Mesenchymal stem cell (in vitro differentiated cells and primary cell): ENCODE results near the gene SLC30A3.

Source experiments
- DNase-seq: peaks from one replicate; pipeline ENCODE4 v3.0.0-alpha.2; 2013
- H2AFZ ChIP-seq: one replicate; pipeline ENCODE4 v1.6.1; 2013; ENCODE audit warnings: low read depth, mild to moderate bottlenecking, control low read depth, inconsistent platforms, low read length, moderate library complexity
- H2AK5ac ChIP-seq: 2 replicates; pipeline ENCODE4 v1.6.1; 2013; ENCODE audit warnings: low read length, moderate library complexity, mild to moderate bottlenecking, inconsistent platforms; ENCODE audit not compliant: severe bottlenecking
- H2BK120ac ChIP-seq: one replicate; pipeline ENCODE4 v1.6.1; 2013; ENCODE audit warnings: low read depth, mild to moderate bottlenecking, inconsistent platforms, low read length, moderate library complexity
- H2BK12ac ChIP-seq, 2 experiments: one replicate each; pipeline ENCODE4 v1.6.1; 2013; ENCODE audit warnings: inconsistent platforms in 2 of 2, low read length in 2 of 2, mild to moderate bottlenecking in 2 of 2, moderate library complexity in 2 of 2, control low read depth in 1 of 2
- H2BK15ac ChIP-seq: one replicate; pipeline ENCODE4 v1.6.1; 2013; ENCODE audit warnings: mild to moderate bottlenecking, low read depth, inconsistent platforms; ENCODE audit not compliant: poor library complexity, severe bottlenecking
- H2BK5ac ChIP-seq: 2 replicates; pipeline ENCODE4 v1.6.1; 2013; ENCODE audit warnings: low read depth, mild to moderate bottlenecking, low read length, control low read depth, inconsistent platforms; ENCODE audit not compliant: poor library complexity, severe bottlenecking
- H3K14ac ChIP-seq, 2 experiments: one replicate each; pipeline ENCODE4 v1.6.1; 2013; ENCODE audit warnings: inconsistent platforms in 2 of 2, low read length in 2 of 2, control low read depth in 1 of 2, mild to moderate bottlenecking in 1 of 2, moderate library complexity in 1 of 2
- H3K18ac ChIP-seq, 2 experiments: one replicate each; pipeline ENCODE4 v1.6.1; 2013; ENCODE audit warnings: inconsistent platforms in 2 of 2, low read length in 2 of 2, control low read depth in 1 of 2, low read depth in 1 of 2, mild to moderate bottlenecking in 1 of 2
- H3K23ac ChIP-seq, 2 experiments: one replicate each; pipeline ENCODE4 v1.6.1; 2013; ENCODE audit warnings: inconsistent platforms in 2 of 2, low read length in 2 of 2, mild to moderate bottlenecking in 2 of 2, moderate library complexity in 2 of 2, control low read depth in 1 of 2
- H3K27ac ChIP-seq: 2 replicates; pipeline ENCODE4 v1.5.1; 2013; ENCODE audit warnings: mild to moderate bottlenecking, moderate library complexity, low read length, control low read depth, inconsistent platforms; ENCODE audit not compliant: poor library complexity, severe bottlenecking
- H3K27me3 ChIP-seq, 2 experiments: 2 replicates each; pipeline versions ENCODE4 v1.6.1 to v1.7.0; 2013; ENCODE audit warnings: low read length in 2 of 2, mild to moderate bottlenecking in 2 of 2, moderate library complexity in 2 of 2, control low read depth in 1 of 2, inconsistent platforms in 1 of 2; ENCODE audit not compliant: control insufficient read depth in 1 of 2, insufficient read depth in 1 of 2
- H3K36me3 ChIP-seq, 2 experiments: 2 replicates each; pipeline versions ENCODE4 v1.6.1 to v1.7.0; 2013; ENCODE audit warnings: low read length in 2 of 2, control low read depth in 1 of 2, inconsistent platforms in 1 of 2, low read depth in 1 of 2, mild to moderate bottlenecking in 1 of 2; ENCODE audit not compliant: insufficient read depth in 2 of 2, control insufficient read depth in 1 of 2
- H3K4ac ChIP-seq, 2 experiments: one replicate each; pipeline ENCODE4 v1.6.1; 2013; ENCODE audit warnings: inconsistent platforms in 2 of 2, low read length in 2 of 2, mild to moderate bottlenecking in 2 of 2, moderate library complexity in 2 of 2, control low read depth in 1 of 2, low read depth in 1 of 2
- H3K4me1 ChIP-seq: 2 replicates; pipeline ENCODE4 v1.6.1; 2013; ENCODE audit warnings: low read depth, low read length, control low read depth; ENCODE audit not compliant: control insufficient read depth, insufficient read depth
- H3K4me2 ChIP-seq: 2 replicates; pipeline ENCODE4 v1.6.1; 2013; ENCODE audit warnings: low read length, mild to moderate bottlenecking, inconsistent platforms; ENCODE audit not compliant: poor library complexity, severe bottlenecking
- H3K4me3 ChIP-seq, 2 experiments: 2 replicates each; pipeline versions ENCODE4 v1.5.1 to v1.7.0; 2013; ENCODE audit warnings: low read length in 2 of 2, mild to moderate bottlenecking in 2 of 2, control low read depth in 1 of 2, low read depth in 1 of 2; ENCODE audit not compliant: insufficient read depth in 1 of 2
- H3K79me1 ChIP-seq: replicated peaks from 2 replicates; pipeline ENCODE4 v1.6.1; 2013; ENCODE audit warnings: mild to moderate bottlenecking, control low read depth, low read length, inconsistent platforms; ENCODE audit not compliant: poor library complexity, severe bottlenecking
- H3K9ac ChIP-seq: 2 replicates; pipeline ENCODE4 v1.7.0; 2013; ENCODE audit warnings: mild to moderate bottlenecking, low read length, moderate library complexity
- H3K9me3 ChIP-seq: 2 replicates; pipeline ENCODE4 v1.7.0; 2013; ENCODE audit warnings: mild to moderate bottlenecking, low read length; ENCODE audit not compliant: control insufficient read depth
- H4K8ac ChIP-seq: one replicate; pipeline ENCODE4 v1.6.1; 2013; ENCODE audit warnings: inconsistent platforms, mild to moderate bottlenecking, low read length, moderate library complexity
- H4K91ac ChIP-seq: one replicate; pipeline ENCODE4 v1.6.1; 2013; ENCODE audit warnings: mild to moderate bottlenecking, low read length, inconsistent platforms
- WGBS: methylation state at CpG from one replicate; pipeline ENCODE4 v1.1.7; 2013; ENCODE audit warnings: mixed read lengths; 5-methylcytosine and 5-hydroxymethylcytosine counted together

Gene SLC30A3

GRCh38 chr2:27281442-27281841 is 18.6 kb upstream of the SLC30A3 start:
- Histone ChIP-seq H3K27me3 (peaks cover 32 to 64% of the 10 kb centered on the region in 2 experiments), H3K9me3 (no peaks in the 10 kb centered on the region), H2AFZ (no peak overlapping the region), H3K23ac (no peak overlapping the region), H2BK120ac (no peak overlapping the region), H3K79me1 (no peaks in the 10 kb centered on the region), H3K4ac (no peak overlapping the region), H2BK12ac (no peak overlapping the region), H4K91ac (no peak overlapping the region), H2BK15ac (no peak overlapping the region), H3K4me3 (no peak overlapping the region), H3K4me1 (peaks cover 3% of the 10 kb centered on the region), H3K36me3 (no peaks in the 10 kb centered on the region), H4K8ac (no peak overlapping the region), H3K27ac (no peak overlapping the region), H3K4me2 (no peak overlapping the region), H2BK5ac (no peak overlapping the region), H3K18ac (no peak overlapping the region), H3K9ac (no peak overlapping the region), H3K14ac (no peak overlapping the region), H2AK5ac (no peak overlapping the region)
- WGBS, result 89% methylated on average over 3 of the region's 3 CpGs
- no peak for DNase-seq

GRCh38 chr2:27280826-27281225 is 18.0 kb upstream of the SLC30A3 start:
- WGBS, result 82% methylated on average over 3 of the region's 3 CpGs
- no peak overlapping the region for H4K91ac ChIP-seq
- H3K4me2 ChIP-seq, result no peak overlapping the region

GRCh38 chr2:27278010-27278409 is 15.2 kb upstream of the SLC30A3 start:
- no peak overlapping the region for H3K9ac ChIP-seq
- H2BK120ac ChIP-seq, result no peak overlapping the region
- H3K4me2 ChIP-seq, result no peak overlapping the region
- H2BK15ac ChIP-seq, result no peak overlapping the region
- H3K79me1 ChIP-seq, result no peaks in the 10 kb centered on the region
- no peak overlapping the region for H3K4ac ChIP-seq
- H2AFZ ChIP-seq, result no peak overlapping the region
- 88% methylated on average over 1 of the region's 1 CpG for WGBS
- no peak overlapping the region for H3K18ac ChIP-seq
- no peak overlapping the region for H2BK5ac ChIP-seq
- H3K4me3 ChIP-seq, result no peak overlapping the region
- no peak overlapping the region for H2BK12ac ChIP-seq
- H3K36me3 ChIP-seq, result no peaks in the 10 kb centered on the region
- no peak overlapping the region for H3K27ac ChIP-seq
- no peak overlapping the region for H3K23ac ChIP-seq
- no peak overlapping the region for H4K8ac ChIP-seq
- peaks cover 35 to 61% of the 10 kb centered on the region in 2 experiments for H3K27me3 ChIP-seq
- no peak overlapping the region for H2AK5ac ChIP-seq
- H3K14ac ChIP-seq, result no peak overlapping the region
- H3K4me1 ChIP-seq, result peaks cover 3% of the 10 kb centered on the region
- no peak overlapping the region for H4K91ac ChIP-seq
- DNase-seq, result no peak
- H3K9me3 ChIP-seq, result no peaks in the 10 kb centered on the region

More at GRCh38 chr2:27280826-27281225, 18.0 kb upstream of the SLC30A3 start:
- Histone ChIP-seq H3K18ac (no peak overlapping the region), H2AFZ (no peak overlapping the region), H2BK120ac (no peak overlapping the region), H3K36me3 (no peaks in the 10 kb centered on the region), H3K23ac (no peak overlapping the region), H3K14ac (no peak overlapping the region), H3K4ac (no peak overlapping the region), H3K27me3 (peaks cover 34 to 64% of the 10 kb centered on the region in 2 experiments), H2BK12ac (no peak overlapping the region), H2BK15ac (no peak overlapping the region), H3K79me1 (no peaks in the 10 kb centered on the region), H2AK5ac (no peak overlapping the region), H4K8ac (no peak overlapping the region), H3K27ac (no peak overlapping the region), H3K9ac (no peak overlapping the region), H3K4me3 (no peak overlapping the region), H3K9me3 (no peaks in the 10 kb centered on the region), H2BK5ac (no peak overlapping the region), H3K4me1 (peaks cover 3% of the 10 kb centered on the region)
- no peak for DNase-seq

GRCh38 chr2:27275211-27276150 is 12.6 kb upstream of the SLC30A3 start, which contains the start of gene DNAJC5G:
TSS of gene DNAJC5G (plus strand) at chr2:27275433. CDS start at chr2:27276729, 1,296 bp downstream.
- H3K23ac ChIP-seq, result peak within 1 kb of the TSS in 1 of 2 experiments; percentile 57
- H3K18ac ChIP-seq, result no peak within 1 kb of the TSS
- no peaks in the 10 kb centered on the region for H3K9me3 ChIP-seq
- H3K27ac ChIP-seq, result no peak within 1 kb of the TSS
- no peak within 1 kb of the TSS for H2BK12ac ChIP-seq
- H3K4ac ChIP-seq, result no peak within 1 kb of the TSS
- no peak within 1 kb of the TSS for H4K91ac ChIP-seq
- 86% methylated on average over 32 of the region's 39 CpGs for WGBS
- no peaks in the 10 kb centered on the region for H3K4me1 ChIP-seq
- no peak within 1 kb of the TSS for H2AK5ac ChIP-seq
- H2BK5ac ChIP-seq, result no peak within 1 kb of the TSS
- DNase-seq, result no peak
- H4K8ac ChIP-seq, result no peak within 1 kb of the TSS
- H3K14ac ChIP-seq, result no peak within 1 kb of the TSS
- H2AFZ ChIP-seq, result no peak within 1 kb of the TSS
- H3K27me3 ChIP-seq, result peaks cover 39 to 43% of the 10 kb centered on the region in 2 experiments
- H3K9ac ChIP-seq, result no peak within 1 kb of the TSS
- no peaks in the 10 kb centered on the region for H3K79me1 ChIP-seq
- H3K36me3 ChIP-seq, result no peaks in the 10 kb centered on the region
- no peak within 1 kb of the TSS for H2BK120ac ChIP-seq
- no peak within 1 kb of the TSS for H3K4me2 ChIP-seq
- H2BK15ac ChIP-seq, result no peak within 1 kb of the TSS
- H3K4me3 ChIP-seq, result no peak within 1 kb of the TSS
